Liver (tissue), 9 donors: Measurements from ENCODE around the gene PPP2R3B. TPM values are rescaled to one million over a fixed set of nuclear protein-coding genes. Genes with fewer than 3 reads are reported as not detected.

ENCODE experiments used
- DNase-seq: peaks from one replicate; pipeline ENCODE4 v3.0.0-alpha.2; 2017; ENCODE audit warnings: low spot score
- H3K27ac ChIP-seq, 2 donors: one replicate each; pipeline ENCODE4 v1.7.0; 2013; ENCODE audit warnings: inconsistent platforms in 2 of 2, low read length in 2 of 2, control low read depth in 1 of 2, low read depth in 1 of 2, mild to moderate bottlenecking in 1 of 2
- H3K27me3 ChIP-seq, 4 donors: one replicate each; pipeline versions ENCODE4 v1.6.1 to v1.7.0; 2013; ENCODE audit warnings: low read length in 3 of 4, inconsistent platforms in 1 of 4, mild to moderate bottlenecking in 1 of 4, moderate library complexity in 1 of 4; ENCODE audit not compliant: control insufficient read depth in 4 of 4, insufficient read depth in 4 of 4
- H3K36me3 ChIP-seq, 4 donors: one replicate each; pipeline versions ENCODE4 v1.6.1 to v1.7.0; 2013; ENCODE audit warnings: low read length in 3 of 4, mild to moderate bottlenecking in 3 of 4, low read depth in 1 of 4, moderate library complexity in 1 of 4; ENCODE audit not compliant: control insufficient read depth in 4 of 4, insufficient read depth in 3 of 4
- H3K4me1 ChIP-seq, 4 donors: one replicate each; pipeline versions ENCODE4 v1.6.1 to v1.7.0; 2013; ENCODE audit warnings: low read length in 3 of 4, mild to moderate bottlenecking in 3 of 4, moderate library complexity in 1 of 4; ENCODE audit not compliant: control insufficient read depth in 4 of 4, insufficient read depth in 4 of 4
- H3K4me3 ChIP-seq, 3 donors: one replicate each; pipeline versions ENCODE4 v1.6.1 to v1.7.0; 2013; ENCODE audit warnings: low read length in 3 of 3, control low read depth in 1 of 3, low read depth in 1 of 3, mild to moderate bottlenecking in 1 of 3
- H3K9ac ChIP-seq, 2 donors: one replicate each; pipeline ENCODE4 v1.7.0; 2013; ENCODE audit warnings: low read length in 2 of 2, mild to moderate bottlenecking in 2 of 2, moderate library complexity in 2 of 2, control low read depth in 1 of 2, low read depth in 1 of 2
- H3K9me3 ChIP-seq, 4 donors: one replicate each; pipeline versions ENCODE4 v1.6.1 to v1.7.0; 2013; ENCODE audit warnings: low read length in 3 of 4; ENCODE audit not compliant: control insufficient read depth in 4 of 4
- ATF3 ChIP-seq: IDR thresholded peaks from 2 replicates; pipeline ENCODE4 v1.6.1; 2016; ENCODE audit warnings: antibody characterized with exemption
- EGR1 ChIP-seq, 2 donors: IDR thresholded peaks; 2 replicates each; pipeline ENCODE4 v1.6.1; 2016 to 2018; ENCODE audit warnings: antibody characterized with exemption in 2 of 2, low read depth in 2 of 2
- FOXA1 ChIP-seq: IDR thresholded peaks from 2 replicates; pipeline ENCODE4 v1.6.1; 2016; ENCODE audit warnings: antibody characterized with exemption
- FOXA2 ChIP-seq: IDR thresholded peaks from 2 replicates; pipeline ENCODE4 v1.6.1; 2016; ENCODE audit warnings: antibody characterized with exemption
- GABPA ChIP-seq, 2 donors: IDR thresholded peaks in 1 of 2; conservative IDR thresholded peaks in 1 of 2; 2 replicates each; pipeline ENCODE4 v1.6.1; 2016; ENCODE audit warnings: antibody characterized with exemption in 2 of 2, mild to moderate bottlenecking in 1 of 2, moderate library complexity in 1 of 2
- HNF4A ChIP-seq, 2 donors: conservative IDR thresholded peaks; 2 replicates each; pipeline ENCODE4 v1.6.1; 2016; ENCODE audit warnings: antibody characterized with exemption in 2 of 2, mild to moderate bottlenecking in 2 of 2
- JUND ChIP-seq, 2 donors: IDR thresholded peaks; 2 replicates each; pipeline ENCODE4 v1.6.1; 2016; ENCODE audit warnings: antibody characterized with exemption in 2 of 2
- NR2F2 ChIP-seq: IDR thresholded peaks from 2 replicates; pipeline ENCODE4 v1.6.1; 2016; ENCODE audit warnings: antibody characterized with exemption
- RAD21 ChIP-seq, 2 donors: IDR thresholded peaks; 2 replicates each; pipeline ENCODE4 v1.6.1; 2016; ENCODE audit warnings: antibody characterized with exemption in 2 of 2, mild to moderate bottlenecking in 2 of 2
- REST ChIP-seq: IDR thresholded peaks from 2 replicates; pipeline ENCODE4 v1.6.1; 2016; ENCODE audit warnings: antibody characterized with exemption, mild to moderate bottlenecking
- RXRA ChIP-seq, 2 donors: IDR thresholded peaks; 2 replicates each; pipeline ENCODE4 v1.6.1; 2017 to 2018; ENCODE audit warnings: antibody characterized with exemption in 2 of 2, mild to moderate bottlenecking in 1 of 2
- TAF1 ChIP-seq: conservative IDR thresholded peaks from 2 replicates; pipeline ENCODE4 v1.6.1; 2016; ENCODE audit warnings: antibody characterized with exemption, mild to moderate bottlenecking
- WGBS: extraction: QIAGEN DNeasy Blood & Tissue Kit; methylation state at CpG from one replicate; pipeline ENCODE4 v1.1.7; 2013; 5-methylcytosine and 5-hydroxymethylcytosine counted together
- polyA plus RNA-seq, 2 donors: library from polyadenylated mRNA; stranded (reverse) in 1 of 2; unstranded in 1 of 2; fragments of 200-250 nt in 1 of 2; fragments of >200 nt in 1 of 2; fragmentation: Nextera tagmentation in 1 of 2; extraction: Ambion mirVana in 1 of 2; gene quantifications; one replicate each; pipeline versions ENCODE4 v1.2.1 to v1.2.3, GENCODE V29; 2013 to 2015
- total RNA-seq, 2 donors: library from RNA; depleted of rRNA; stranded (reverse); fragments of >200 nt; gene quantifications; one replicate each; pipeline ENCODE4 v1.2.3, GENCODE V29; 2014
- TF ChIP-seq, protein P1 (sequence below): IDR thresholded peaks from 2 replicates; pipeline ENCODE4 v1.6.1; 2016; ENCODE audit warnings: antibody characterized with exemption
- donor health status: healthy.
- donor health status: healthy.
- donor health status: healthy.
- donor health status: healthy.
- donor health status: healthy.

PPP2R3B gene
- total and polyA plus RNA-seq, 4 donors = 1.2 to 8.2 (median 4.3) TPM

DNA sequence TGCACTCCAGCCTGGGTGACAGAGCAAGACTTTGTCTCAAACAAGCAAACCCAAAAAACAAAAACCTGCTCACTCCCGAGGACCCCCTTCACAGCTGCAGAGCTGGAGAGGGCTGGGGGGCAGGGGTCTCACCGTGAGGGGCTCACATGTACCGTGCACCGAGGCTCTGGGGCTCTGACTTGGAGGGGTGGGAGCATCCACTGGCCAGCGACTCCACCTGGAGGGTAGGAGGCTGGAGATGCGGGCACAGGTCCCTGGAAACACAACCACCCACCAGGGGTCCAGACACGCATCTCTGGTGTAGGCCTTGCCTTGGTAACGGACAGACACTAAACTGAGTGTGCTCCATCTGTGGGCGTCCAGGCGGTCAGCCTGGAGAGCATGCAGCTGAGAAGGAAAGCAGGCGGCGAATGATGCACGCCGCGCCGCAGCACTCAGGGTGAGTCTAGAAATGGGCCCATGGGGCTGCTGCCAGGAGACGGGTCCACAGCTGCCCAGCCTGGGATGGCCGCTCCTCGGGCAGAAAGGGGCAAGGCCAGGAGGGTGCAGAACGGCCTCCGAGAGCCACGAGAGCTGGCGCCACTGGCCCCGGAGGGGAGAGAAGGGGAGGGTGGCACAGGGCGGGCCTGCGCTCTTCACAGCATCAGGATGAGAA lies 26.1 kb downstream of the PPP2R3B start:
- DNase-seq = no peak

DNA sequence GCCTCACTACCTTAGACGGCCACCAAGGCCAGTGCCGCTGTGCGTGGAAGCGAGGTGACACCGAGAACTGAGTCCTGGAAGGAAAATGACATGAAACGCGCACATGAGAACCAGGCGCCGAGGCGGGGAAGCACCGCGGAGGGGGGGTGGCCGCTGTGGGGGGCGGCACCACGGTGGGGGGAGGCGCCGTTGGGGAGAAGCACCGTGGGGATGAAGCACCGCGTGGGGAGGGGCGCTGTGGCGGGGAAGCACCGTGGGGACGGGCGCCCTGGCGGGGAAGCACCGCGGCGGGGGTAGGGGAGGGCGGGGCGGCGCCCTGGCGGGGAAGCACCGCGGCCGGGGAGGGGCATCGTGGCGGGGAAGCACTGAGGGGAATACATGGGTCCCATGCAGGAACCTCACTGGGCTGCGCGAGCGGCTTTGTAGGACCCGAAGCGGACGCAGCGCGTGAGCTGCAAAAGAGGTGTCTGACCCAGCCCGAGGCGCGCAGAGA lies 28.0 kb downstream of the PPP2R3B start:
- no peak overlapping the region for H3K4me3 ChIP-seq
- H3K27ac ChIP-seq = no peak overlapping the region
- H3K27me3 ChIP-seq = no peaks in the 10 kb centered on the region
- H3K9me3 ChIP-seq = peaks cover 0 to 6% (median 1%) of the 10 kb centered on the region in 4 donors
- no peaks in the 10 kb centered on the region for H3K4me1 ChIP-seq
- WGBS = 94% methylated on average over 49 of the region's 49 CpGs
- DNase-seq = no peak
- no peak overlapping the region for H3K9ac ChIP-seq
- peaks cover 0 to 14% (median 5%) of the 10 kb centered on the region in 4 donors for H3K36me3 ChIP-seq
- TF ChIP-seq FOXA2 (no peak), EGR1 (IDR thresholded peaks at IDR 0.05; ENCODE audit: low read depth in 2 of 2) (no peak), ATF3 (no peak)

More for the DNA sequence above, 26.1 kb downstream of the PPP2R3B start:
- no peak overlapping the region for H3K4me3 ChIP-seq
- TF ChIP-seq, protein P1, sequence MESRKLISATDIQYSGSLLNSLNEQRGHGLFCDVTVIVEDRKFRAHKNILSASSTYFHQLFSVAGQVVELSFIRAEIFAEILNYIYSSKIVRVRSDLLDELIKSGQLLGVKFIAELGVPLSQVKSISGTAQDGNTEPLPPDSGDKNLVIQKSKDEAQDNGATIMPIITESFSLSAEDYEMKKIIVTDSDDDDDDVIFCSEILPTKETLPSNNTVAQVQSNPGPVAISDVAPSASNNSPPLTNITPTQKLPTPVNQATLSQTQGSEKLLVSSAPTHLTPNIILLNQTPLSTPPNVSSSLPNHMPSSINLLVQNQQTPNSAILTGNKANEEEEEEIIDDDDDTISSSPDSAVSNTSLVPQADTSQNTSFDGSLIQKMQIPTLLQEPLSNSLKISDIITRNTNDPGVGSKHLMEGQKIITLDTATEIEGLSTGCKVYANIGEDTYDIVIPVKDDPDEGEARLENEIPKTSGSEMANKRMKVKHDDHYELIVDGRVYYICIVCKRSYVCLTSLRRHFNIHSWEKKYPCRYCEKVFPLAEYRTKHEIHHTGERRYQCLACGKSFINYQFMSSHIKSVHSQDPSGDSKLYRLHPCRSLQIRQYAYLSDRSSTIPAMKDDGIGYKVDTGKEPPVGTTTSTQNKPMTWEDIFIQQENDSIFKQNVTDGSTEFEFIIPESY = no peak
- TF ChIP-seq RXRA (IDR thresholded peaks at IDR 0.05) (no peak), FOXA1 (no peak), NR2F2 (no peak), ATF3 (no peak), RAD21 (IDR thresholded peaks at IDR 0.05) (no peak), GABPA (IDR thresholded peaks at IDR 0.05 in 1 of 2, conservative IDR thresholded peaks at IDR 0.05 in 1 of 2) (no peak), EGR1 (IDR thresholded peaks at IDR 0.05; ENCODE audit: low read depth in 2 of 2) (no peak), HNF4A (conservative IDR thresholded peaks at IDR 0.05) (no peak), JUND (IDR thresholded peaks at IDR 0.05) (no peak), REST (no peak), TAF1 (no peak)
- H3K27ac ChIP-seq = no peak overlapping the region
- H3K4me1 ChIP-seq = no peaks in the 10 kb centered on the region
- peaks cover 0 to 14% (median 5%) of the 10 kb centered on the region in 4 donors for H3K36me3 ChIP-seq
- no peak overlapping the region for H3K9ac ChIP-seq
- 97% methylated on average over 26 of the region's 26 CpGs for WGBS
- peaks cover 0 to 6% (median 1%) of the 10 kb centered on the region in 4 donors for H3K9me3 ChIP-seq
- no peaks in the 10 kb centered on the region for H3K27me3 ChIP-seq
